NCI-H345 treated with DMSO at 0.1 percent for 48 hours (cell line): Measurements from ENCODE around the gene MRPS27.
"Not testable (repeated sequence)": the region's sequence is repeated elsewhere in the genome, so short reads cannot be mapped to it uniquely, and the experiment has no call there.

Source experiments
- DNase-seq: peaks from one replicate; lab custom pipeline; 2025; ENCODE audit not compliant: unreplicated experiment; lab: John Stamatoyannopoulos, UW

Gene MRPS27

GRCh38 chr5:72177538-72177937, 142.5 kb downstream of the MRPS27 start:
- no peak for DNase-seq

- DNase-seq = no peak
Observed at GRCh38 chr5:72172786-72173185, 147.3 kb downstream of the MRPS27 start.

- no peak for DNase-seq
Observed at GRCh38 chr5:72171667-72172066, 148.4 kb downstream of the MRPS27 start.

- not testable (repeated sequence) for DNase-seq
Observed at GRCh38 chr5:72171181-72171580, 148.9 kb downstream of the MRPS27 start.

- DNase-seq = no peak
Observed at GRCh38 chr5:72170101-72170500, 149.9 kb downstream of the MRPS27 start.
